DOHH2 (cell line): ENCODE data around the gene ARNT2.

Source experiments
- CTCF ChIP-seq: fragments of 200-600 bp; sonication (generic); IDR thresholded peaks from one replicate; pipeline ENCODE4 v1.5.1; 2014; ENCODE audit warnings: antibody characterized with exemption, mild to moderate bottlenecking, low read depth, low read length; ENCODE audit not compliant: poor library complexity, severe bottlenecking
- EZH2phosphoT487 ChIP-seq: fragments of 200-600 bp; sonication (generic); IDR thresholded peaks from 2 replicates; pipeline ENCODE4 v1.6.1; 2017; ENCODE audit warnings: borderline replicate concordance, mild to moderate bottlenecking, antibody characterized with exemption, low read length, moderate library complexity, mixed read lengths

- no peak for TF ChIP-seq CTCF
- no peak for TF ChIP-seq EZH2phosphoT487
Measured at GRCh38 chr15:80633221-80633620, 229.0 kb downstream of the ARNT2 start.
